Vagina (tissue), 2 donors: ENCODE results near the gene GSDME. TPM values are rescaled to one million over a fixed set of nuclear protein-coding genes. Genes with fewer than 3 reads are reported as not detected.

Experiments used
- DNase-seq, 2 donors: peaks; one replicate each; pipeline ENCODE4 v3.0.0-alpha.2; 2017; ENCODE audit errors: extremely low spot score in 2 of 2
- H3K27ac ChIP-seq: fragments of 200-600 bp; sonication (generic); one replicate; pipeline ENCODE4 v1.5.1; 2019
- H3K27me3 ChIP-seq: fragments of 200-600 bp; sonication (generic); one replicate; pipeline ENCODE4 v1.5.1; 2019
- H3K36me3 ChIP-seq, 2 donors: fragments of 200-600 bp; sonication (generic); one replicate each; pipeline ENCODE4 v1.5.1; 2017 to 2019
- H3K4me1 ChIP-seq: fragments of 200-600 bp; sonication (generic); one replicate; pipeline ENCODE4 v1.5.1; 2019
- H3K4me3 ChIP-seq, 2 donors: fragments of 200-600 bp; sonication (generic); 1 replicate in 1 of 2; 2 replicates in 1 of 2; pipeline ENCODE4 v1.5.1; 2016 to 2019
- H3K9me3 ChIP-seq: fragments of 200-600 bp; sonication (generic); one replicate; pipeline ENCODE4 v1.5.1; 2019
- POLR2A ChIP-seq, 2 donors: fragments of 450-650 bp; IDR thresholded peaks; one replicate each; pipeline ENCODE4 v1.6.1; 2017; ENCODE audit warnings: antibody characterized with exemption in 2 of 2, mild to moderate bottlenecking in 2 of 2, moderate library complexity in 2 of 2
- POLR2AphosphoS5 ChIP-seq, 2 donors: sonication (generic); formaldehyde crosslinking; IDR thresholded peaks; one replicate each; pipeline ENCODE4 v1.9.0; 2017; ENCODE audit warnings: antibody characterized with exemption in 2 of 2, mild to moderate bottlenecking in 2 of 2, low read depth in 1 of 2; ENCODE audit not compliant: insufficient read depth in 1 of 2
- intact Hi-C: fragments of 100-400 bp; cut with DNase I; formaldehyde crosslinking; loops from one replicate; pipeline ENCODE4 v1.15.1; 2023
- total RNA-seq: library from RNA; depleted of rRNA; stranded (reverse); fragments of >200 nt; gene quantifications from one replicate; pipeline ENCODE4 v1.2.3, GENCODE V29; 2016
- TF ChIP-seq, protein P1 (sequence below), 3 experiments: fragments of 450-650 bp in 2 of 3; fragments of 200-600 bp in 1 of 3; sonication (generic) in 1 of 3; IDR thresholded peaks; one replicate each; pipeline ENCODE4 v1.5.1; 2017 to 2019; ENCODE audit warnings: antibody characterized with exemption in 3 of 3, mild to moderate bottlenecking in 2 of 3, moderate library complexity in 2 of 3

The GSDME gene
- total RNA-seq, 1 donor from 2014 or later = 11.0 TPM

DNA sequence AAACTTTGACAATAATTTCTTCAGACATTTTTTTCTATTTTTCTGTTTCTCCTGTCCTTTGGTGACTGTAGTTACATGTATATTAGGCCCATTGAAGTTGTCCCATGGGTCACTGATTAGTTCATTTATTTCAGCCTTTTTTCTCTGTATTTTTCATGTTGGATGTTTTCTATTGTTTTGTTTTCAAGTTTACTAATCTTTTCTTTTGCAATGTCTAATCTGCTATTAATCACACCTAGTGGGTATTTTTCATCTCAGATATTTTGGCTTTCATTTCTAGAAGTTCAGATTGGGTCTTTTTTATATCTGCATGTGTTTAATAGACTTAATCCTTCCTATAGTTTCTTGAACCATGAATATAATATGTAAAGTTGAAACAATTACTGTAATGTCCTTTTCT is 99.3 kb downstream of the GSDME start:
- intact Hi-C loops = no loop called here
- TF ChIP-seq POLR2A (IDR thresholded peaks at IDR 0.05) = no peak
- TF ChIP-seq, protein P1, sequence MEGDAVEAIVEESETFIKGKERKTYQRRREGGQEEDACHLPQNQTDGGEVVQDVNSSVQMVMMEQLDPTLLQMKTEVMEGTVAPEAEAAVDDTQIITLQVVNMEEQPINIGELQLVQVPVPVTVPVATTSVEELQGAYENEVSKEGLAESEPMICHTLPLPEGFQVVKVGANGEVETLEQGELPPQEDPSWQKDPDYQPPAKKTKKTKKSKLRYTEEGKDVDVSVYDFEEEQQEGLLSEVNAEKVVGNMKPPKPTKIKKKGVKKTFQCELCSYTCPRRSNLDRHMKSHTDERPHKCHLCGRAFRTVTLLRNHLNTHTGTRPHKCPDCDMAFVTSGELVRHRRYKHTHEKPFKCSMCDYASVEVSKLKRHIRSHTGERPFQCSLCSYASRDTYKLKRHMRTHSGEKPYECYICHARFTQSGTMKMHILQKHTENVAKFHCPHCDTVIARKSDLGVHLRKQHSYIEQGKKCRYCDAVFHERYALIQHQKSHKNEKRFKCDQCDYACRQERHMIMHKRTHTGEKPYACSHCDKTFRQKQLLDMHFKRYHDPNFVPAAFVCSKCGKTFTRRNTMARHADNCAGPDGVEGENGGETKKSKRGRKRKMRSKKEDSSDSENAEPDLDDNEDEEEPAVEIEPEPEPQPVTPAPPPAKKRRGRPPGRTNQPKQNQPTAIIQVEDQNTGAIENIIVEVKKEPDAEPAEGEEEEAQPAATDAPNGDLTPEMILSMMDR (IDR thresholded peaks at IDR 0.05) = no peak
- TF ChIP-seq POLR2AphosphoS5 (IDR thresholded peaks at IDR 0.05; ENCODE audit: insufficient read depth in 1 of 2, low read depth in 1 of 2) = no peak

DNA sequence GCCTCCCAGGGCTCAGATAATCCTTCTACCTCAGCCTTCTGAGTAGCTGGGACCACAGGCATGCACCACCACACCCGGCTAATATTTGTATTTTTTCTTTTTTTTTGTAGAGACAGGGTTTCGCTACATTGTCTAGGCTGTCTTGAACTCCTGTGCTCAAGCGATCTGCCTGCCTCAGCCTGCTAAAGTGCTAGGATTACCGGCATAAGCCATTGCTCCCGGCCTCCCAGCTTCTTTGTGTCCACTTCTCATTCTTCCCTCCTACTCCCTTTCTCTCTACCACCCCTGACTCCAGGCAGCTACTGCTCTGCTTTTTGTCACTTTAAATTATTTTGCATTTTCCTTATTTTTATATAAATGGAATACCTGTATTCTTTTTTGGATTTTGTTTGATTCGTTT is 100.7 kb downstream of the GSDME start:
- intact Hi-C loops = no loop called here
- TF ChIP-seq, protein P1 (IDR thresholded peaks at IDR 0.05) = no peak
- no peak for TF ChIP-seq POLR2AphosphoS5 (IDR thresholded peaks at IDR 0.05; ENCODE audit: insufficient read depth in 1 of 2, low read depth in 1 of 2)
- TF ChIP-seq POLR2A (IDR thresholded peaks at IDR 0.05) = no peak
- H3K27me3 ChIP-seq = no peaks in the 10 kb centered on the region
- H3K4me1 ChIP-seq = no peaks in the 10 kb centered on the region
- H3K4me3 ChIP-seq = no peak overlapping the region
- H3K27ac ChIP-seq = no peak overlapping the region
- no peaks in the 10 kb centered on the region for H3K9me3 ChIP-seq
- H3K36me3 ChIP-seq = no peaks in the 10 kb centered on the region
- no peak for DNase-seq

More for the DNA sequence above, 99.3 kb downstream of the GSDME start:
- no peaks in the 10 kb centered on the region for H3K9me3 ChIP-seq
- H3K27ac ChIP-seq = no peak overlapping the region
- no peaks in the 10 kb centered on the region for H3K4me1 ChIP-seq
- H3K36me3 ChIP-seq = no peaks in the 10 kb centered on the region
- no peak overlapping the region for H3K4me3 ChIP-seq
- no peak for DNase-seq
- H3K27me3 ChIP-seq = no peaks in the 10 kb centered on the region

DNA sequence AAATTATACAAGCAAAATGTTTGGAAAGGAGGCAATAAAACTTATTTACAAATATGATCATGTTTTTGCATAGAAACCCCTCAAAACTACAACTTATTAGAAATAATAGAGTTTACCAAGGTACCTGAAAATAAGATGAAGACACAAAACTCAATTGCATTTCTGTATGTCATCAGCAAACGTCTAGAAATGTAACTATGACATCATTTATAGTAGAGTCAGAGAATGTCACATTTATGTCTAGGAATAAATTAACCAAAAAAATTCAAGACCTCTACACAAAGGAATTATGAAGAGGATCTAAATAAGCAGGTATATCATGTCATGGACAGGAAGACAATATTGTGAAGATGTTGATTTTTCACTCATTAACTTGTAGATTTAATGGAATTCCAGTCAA is 103.0 kb downstream of the GSDME start:
- DNase-seq = no peak
- intact Hi-C loops = no loop called here

DNA sequence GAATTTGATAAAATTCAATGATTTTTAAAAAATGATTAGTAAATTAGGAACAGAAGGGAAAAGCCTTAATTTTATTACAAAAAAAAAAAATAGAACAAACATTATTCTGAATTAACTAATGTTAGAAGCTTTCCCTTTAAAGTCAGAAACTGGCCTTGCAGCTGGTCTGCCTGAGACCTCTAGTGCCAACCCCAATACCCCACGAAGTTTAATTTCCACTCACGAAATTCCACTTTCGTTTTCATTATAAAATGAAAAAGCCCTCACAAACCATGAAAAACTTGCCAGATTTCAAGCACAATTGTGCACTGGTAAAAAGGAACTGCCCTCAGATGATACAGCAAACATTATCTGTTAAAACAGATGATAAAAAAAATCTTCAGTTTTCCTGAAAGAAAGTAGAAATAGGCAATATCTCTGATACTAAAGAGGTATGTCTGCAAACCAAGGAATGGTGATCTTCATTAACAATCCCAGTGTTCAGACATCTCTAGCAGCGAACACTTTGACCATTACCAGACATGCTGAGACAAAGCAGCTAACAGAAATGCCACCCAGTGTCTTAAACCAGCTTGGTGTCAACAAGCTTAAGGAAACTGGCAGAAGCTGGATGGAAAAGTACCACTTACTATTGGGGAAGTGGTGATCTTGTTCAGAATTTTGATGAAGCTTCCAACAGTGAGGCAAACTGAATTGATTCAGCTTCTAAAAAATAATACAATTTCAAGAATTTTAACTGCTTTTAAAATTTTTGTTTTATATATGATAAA is 103.8 kb downstream of the GSDME start:
- no peaks in the 10 kb centered on the region for H3K9me3 ChIP-seq
- DNase-seq = no peak
- peak overlapping the region; percentile 50 for H3K27ac ChIP-seq
- H3K4me1 ChIP-seq = no peaks in the 10 kb centered on the region
- H3K27me3 ChIP-seq = no peaks in the 10 kb centered on the region
- intact Hi-C loops = no loop called here
- TF ChIP-seq, protein P1 (IDR thresholded peaks at IDR 0.05) = no peak
- no peak for TF ChIP-seq POLR2AphosphoS5 (IDR thresholded peaks at IDR 0.05; ENCODE audit: insufficient read depth in 1 of 2, low read depth in 1 of 2)
- no peak for TF ChIP-seq POLR2A (IDR thresholded peaks at IDR 0.05)
- H3K36me3 ChIP-seq = no peaks in the 10 kb centered on the region
- peak overlapping the region in 1 of 2 donors; percentile 17 for H3K4me3 ChIP-seq

More for the DNA sequence above, 103.0 kb downstream of the GSDME start:
- no peaks in the 10 kb centered on the region for H3K36me3 ChIP-seq
- no peaks in the 10 kb centered on the region for H3K9me3 ChIP-seq
- H3K27me3 ChIP-seq = no peaks in the 10 kb centered on the region
- no peaks in the 10 kb centered on the region for H3K4me1 ChIP-seq
- TF ChIP-seq, protein P1 (IDR thresholded peaks at IDR 0.05) = no peak
- TF ChIP-seq POLR2A (IDR thresholded peaks at IDR 0.05) (no peak), POLR2AphosphoS5 (IDR thresholded peaks at IDR 0.05; ENCODE audit: insufficient read depth in 1 of 2, low read depth in 1 of 2) (no peak)
- no peak overlapping the region for H3K4me3 ChIP-seq
- no peak overlapping the region for H3K27ac ChIP-seq

DNA sequence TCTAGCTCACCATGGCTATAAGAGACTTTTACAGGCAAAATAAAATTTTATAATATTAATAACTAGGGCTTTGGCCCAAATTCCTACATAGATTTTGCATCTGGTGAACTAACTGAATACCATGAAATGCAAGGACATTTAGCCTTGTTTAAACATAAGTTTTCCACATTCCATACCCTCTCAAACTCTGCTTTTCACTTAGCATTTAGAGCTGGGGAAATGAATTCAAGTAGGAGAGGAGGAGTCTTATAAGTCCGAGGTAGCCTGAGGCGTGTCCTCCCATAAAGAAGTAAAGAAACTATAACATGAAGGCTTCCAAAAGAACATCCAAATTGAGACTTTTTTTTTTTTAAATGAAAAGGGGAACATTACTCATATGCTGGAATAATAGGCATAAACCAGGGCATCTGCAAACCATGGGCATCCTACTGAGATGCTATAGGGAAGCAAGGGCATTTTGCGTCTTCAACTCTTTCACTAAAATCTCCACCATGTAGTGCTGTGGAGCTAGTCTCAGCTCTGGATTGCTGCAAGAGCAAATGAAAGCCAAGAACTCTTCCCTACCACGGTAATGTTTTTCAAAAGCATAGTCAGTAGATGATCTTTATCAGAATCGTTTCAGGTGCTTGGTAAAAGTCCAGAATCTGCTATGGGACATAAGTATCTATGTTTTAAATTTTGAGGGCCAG is 104.9 kb downstream of the GSDME start:
- Histone ChIP-seq H3K9me3 (no peaks in the 10 kb centered on the region), H3K4me3 (no peak overlapping the region), H3K4me1 (no peaks in the 10 kb centered on the region), H3K27ac (no peak overlapping the region), H3K27me3 (no peaks in the 10 kb centered on the region), H3K36me3 (no peaks in the 10 kb centered on the region)
- TF ChIP-seq, protein P1 (IDR thresholded peaks at IDR 0.05) = no peak
- TF ChIP-seq POLR2A (IDR thresholded peaks at IDR 0.05) (no peak), POLR2AphosphoS5 (IDR thresholded peaks at IDR 0.05; ENCODE audit: insufficient read depth in 1 of 2, low read depth in 1 of 2) (no peak)
- no peak for DNase-seq
- intact Hi-C loops = no loop called here
